HG03064 (cell line): ENCODE measurements around the gene RASGRF2.

Experiments used
- ATAC-seq: cut with Tn5 transposase; IDR thresholded peaks from one replicate; pipeline ENCODE4 v1.9.1; 2021; ENCODE audit warnings: low read depth; ENCODE audit not compliant: unreplicated experiment

RASGRF2 gene

DNA sequence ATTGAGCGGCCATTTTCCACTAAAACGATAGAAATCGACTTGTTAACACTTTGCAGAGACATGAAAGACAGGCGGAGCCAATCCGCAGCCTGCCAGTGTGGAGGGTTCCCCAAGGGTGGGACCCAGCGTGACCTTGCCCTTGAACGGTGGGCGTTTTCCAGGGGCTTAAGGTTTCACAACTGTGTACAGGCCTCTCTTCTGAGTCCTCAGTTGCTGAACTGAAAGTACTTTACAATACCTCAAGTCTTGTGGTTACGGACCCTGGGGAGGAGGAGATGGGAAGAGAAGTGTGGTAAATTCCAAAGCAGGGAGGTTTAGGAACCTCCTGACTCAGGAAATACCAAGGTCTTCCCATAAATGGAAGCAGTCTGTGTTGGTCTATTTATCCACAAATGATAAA lies 204.8 kb downstream of the RASGRF2 start:
- ATAC-seq: no peak

DNA sequence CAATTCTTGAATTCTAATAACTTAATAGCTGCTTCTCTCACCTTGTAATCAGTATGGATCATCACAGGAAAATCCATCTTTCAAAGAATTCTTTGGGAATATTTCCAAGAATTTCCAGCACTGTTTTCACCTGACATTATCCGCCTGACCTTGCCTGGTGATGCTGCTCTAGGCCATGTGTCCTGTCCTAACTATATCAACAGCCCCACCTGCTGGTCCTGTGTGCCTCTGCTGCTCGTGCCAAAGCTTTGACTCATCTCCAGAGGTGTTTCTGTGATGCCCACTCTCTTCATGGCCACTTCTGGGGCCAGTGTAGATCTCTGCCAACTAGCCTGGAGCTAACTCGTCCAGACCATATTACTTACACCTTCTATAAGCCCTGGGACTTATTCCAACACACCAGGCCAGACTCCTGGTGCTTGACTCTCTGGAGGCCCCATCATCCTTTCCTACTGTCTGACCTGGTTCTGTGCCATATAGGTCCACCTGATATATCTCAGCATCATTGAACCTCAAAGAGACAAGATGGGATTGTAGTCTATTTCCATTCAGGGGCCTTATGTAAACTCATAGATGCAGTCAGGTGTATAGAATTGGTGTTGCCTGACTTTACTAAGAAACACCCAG lies 205.4 kb downstream of the RASGRF2 start:
- ATAC-seq: no peak

DNA sequence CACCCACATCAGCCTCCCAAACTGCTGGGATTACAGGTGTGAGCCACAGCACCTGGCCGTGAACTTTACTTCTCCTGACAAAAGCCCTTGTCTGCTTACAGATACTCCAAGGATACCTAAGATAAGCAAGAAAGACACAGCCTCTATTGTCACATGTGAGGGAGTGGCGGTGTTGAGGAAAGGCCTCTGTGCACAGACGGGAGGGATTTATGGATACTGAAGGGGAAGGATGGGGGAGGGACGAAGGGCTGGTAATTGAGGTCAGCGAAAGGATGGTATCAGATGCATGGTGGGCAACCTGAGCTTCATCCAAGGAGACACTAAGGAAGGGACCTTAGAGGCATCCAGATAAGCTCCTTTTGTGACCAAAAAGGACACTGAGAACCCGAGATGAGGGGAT lies 206.3 kb downstream of the RASGRF2 start:
- no peak for ATAC-seq

DNA sequence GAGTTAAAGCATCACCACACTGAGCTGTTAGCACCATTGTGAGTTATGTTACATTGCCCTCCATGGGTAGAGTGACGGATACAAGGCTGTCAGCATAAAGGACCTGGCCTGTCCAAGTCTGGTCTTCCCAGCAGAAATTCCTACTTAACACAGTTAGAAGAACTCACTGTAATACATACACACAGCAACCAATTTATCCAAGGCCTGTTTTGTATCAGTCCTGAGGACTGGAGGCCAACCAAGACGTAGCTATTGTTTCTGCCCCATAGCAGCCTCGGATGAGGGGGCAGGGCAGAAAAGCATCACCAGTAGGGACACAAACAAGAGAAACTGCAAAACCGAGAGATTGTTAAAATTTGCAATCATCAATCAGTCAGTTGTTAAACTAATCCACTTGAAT lies 206.9 kb downstream of the RASGRF2 start:
- no peak for ATAC-seq

DNA sequence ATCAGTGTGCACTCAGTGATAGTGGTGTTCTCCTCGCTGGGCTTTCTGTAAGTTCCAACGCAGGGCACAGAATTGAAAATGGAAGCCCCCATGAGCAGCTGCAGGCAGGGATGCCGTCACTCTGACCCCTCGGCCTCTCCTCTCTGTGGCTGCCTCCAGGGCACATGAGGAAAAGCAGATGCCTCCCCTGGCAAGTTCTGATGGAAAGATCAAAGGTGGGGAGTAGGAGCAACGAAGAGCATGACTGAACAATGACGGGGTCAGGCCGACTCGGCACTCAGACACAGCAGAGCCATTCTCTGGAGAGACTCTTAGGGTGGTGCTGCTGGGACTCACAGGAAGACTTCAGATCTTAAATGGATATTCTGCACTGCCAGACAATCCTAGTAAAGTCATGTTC lies 207.4 kb downstream of the RASGRF2 start:
- no peak for ATAC-seq

DNA sequence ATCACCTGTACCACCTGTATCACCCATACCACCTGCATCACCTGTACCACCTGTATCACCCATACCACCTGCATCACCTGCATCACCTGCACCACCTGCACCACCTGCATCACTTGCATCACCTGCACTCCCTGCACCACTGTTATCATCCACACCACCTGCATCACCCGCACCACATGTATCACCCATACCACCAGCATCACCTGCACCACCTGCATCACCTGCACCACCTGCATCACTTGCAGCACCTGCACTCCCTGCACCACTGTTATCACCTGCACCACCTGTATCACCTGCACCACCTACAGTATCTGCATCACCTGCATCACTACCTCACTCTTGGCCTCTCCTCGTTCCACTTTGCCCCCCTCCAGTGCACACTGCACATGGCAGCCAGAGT lies 209.8 kb downstream of the RASGRF2 start:
- no peak for ATAC-seq

DNA sequence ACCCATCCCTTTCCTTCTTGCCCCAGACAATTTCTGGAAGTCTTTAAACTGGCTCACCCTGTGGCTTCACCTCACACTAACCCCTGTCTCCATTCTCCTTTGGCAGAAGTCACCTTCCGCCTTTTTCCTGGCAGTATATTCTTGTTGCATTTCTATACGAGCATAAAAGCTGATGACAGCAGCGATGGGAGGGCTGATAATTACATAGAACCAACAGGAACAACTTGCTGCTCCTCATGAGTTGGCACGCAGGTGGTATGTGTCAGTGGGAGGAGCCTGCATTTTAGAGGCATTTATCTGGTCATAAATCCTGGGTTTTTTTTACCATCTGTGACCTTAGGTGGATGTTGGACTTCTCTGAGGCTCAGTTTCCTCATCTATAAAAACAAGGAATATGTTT lies 211.6 kb downstream of the RASGRF2 start:
- ATAC-seq: no peak

DNA sequence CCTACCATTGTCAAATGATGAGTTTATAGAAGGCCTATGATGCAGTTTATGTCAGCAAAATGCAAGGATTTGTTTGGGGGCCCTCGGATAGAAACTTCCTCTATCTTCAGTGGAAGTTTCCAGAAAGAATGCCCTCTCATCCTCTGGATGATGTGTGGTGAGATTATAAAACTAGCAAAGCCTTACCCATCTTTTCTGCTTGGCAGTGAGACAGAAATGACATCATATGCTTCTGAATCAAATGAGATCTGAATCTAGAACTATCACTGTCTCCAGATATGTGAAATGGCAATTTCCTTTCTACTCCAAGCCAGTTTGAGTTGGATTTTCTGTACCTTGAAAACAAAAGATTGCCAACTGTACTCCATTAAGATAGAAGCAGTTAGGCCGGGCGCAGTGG lies 212.5 kb downstream of the RASGRF2 start:
- ATAC-seq: no peak

DNA sequence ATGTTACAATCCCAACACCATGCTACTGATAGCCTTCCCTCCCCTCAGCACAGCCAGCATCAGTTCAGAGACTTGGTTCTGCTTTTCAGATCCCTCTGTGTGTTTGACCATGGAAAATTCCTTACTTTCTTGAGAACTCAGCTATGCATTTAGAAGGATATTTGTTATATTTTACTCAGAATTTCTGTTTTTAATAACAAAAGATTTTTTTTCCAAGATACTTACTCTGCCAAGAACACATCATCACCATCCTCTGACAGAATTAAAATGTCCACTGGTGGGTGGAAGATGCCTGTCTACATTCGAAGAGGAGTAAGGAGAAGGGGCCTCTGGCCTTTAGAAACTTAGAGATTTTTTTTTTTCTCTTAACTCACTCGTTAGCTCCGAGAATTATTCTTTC lies 216.9 kb downstream of the RASGRF2 start:
- ATAC-seq: no peak

DNA sequence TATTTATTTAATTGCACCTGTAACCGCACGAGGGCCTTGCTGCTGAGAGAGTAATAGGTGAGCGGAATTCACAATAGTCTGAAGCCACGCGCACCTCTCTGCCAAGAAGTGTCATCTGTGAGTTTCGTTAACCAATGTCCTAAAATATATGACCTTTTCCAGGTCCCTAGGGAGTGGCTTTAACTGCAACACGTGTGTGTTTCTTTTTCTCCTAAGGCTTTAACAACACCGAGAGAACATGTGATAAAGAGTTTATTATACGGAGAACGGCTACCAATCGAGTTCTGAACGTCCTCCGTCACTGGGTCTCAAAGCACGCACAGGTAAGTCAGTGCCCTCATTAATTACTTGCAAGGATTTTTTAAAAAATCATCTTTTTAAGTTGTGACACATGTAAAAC lies 219.8 kb downstream of the RASGRF2 start:
- ATAC-seq: no peak

DNA sequence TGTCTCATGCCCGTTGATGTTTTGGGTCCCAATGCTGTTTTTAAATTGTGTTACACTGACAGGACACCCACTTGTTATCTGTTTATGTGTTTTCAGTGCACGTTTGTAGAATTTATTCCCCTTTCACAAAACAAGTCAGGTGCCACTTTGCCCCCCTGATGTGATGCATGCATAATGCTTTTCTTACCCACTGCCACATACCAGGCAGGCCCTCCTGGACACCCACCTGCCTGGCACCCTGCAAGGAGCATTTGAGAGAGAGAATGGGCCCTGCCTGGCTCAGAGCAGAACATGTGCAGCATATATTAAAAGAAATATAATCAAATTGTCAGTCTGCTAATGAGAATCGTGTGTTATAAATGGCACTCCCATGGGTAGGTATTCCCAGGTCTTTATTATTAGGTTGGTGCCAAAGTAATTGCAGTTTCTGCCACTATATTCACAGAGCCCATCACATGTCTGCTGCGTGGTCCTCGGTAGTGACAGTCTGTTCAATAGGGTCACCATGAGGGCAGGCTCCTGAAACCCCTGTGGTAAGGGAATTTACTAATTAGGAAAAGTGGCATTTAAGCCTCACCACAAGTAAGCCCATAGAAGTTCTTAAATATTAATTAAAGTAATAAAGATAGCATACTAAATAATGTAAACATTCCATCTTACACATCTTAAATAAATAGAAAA lies 220.8 kb downstream of the RASGRF2 start:
- ATAC-seq: no peak

DNA sequence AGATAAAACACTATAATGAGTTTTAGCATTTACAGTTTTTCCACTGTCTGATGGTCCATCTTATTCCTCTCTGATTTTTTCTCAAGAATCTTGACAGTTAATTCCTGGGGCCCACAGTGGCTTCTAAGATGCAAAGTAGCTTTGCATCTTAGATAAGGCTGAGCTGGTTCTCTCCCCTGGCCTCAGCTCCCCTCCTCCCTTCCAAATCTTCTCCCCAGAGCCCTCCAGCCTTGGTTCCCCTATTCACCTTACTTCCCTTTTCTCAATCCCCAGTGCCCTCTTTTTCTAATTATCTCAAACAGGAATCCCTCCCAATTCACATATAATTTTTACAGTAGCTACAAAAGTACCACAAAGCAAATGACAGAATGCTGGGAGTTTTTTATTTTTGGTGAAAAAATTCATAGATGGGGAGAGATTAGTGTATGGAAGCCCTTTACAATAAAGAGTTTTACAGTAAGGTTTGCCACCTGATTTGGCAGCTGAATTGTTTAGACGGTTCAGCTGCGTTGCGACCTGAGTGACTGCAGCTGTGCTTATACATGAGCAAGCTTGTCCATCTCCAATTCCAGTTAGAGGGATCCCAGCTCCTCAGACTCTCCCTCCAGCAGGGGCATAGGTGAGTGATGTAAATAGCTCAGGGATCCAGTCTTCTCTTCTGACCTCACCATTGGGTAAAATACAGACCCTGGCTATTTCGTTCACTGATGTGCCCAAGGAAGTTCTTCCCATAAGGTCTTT lies 221.6 kb downstream of the RASGRF2 start:
- no peak for ATAC-seq

DNA sequence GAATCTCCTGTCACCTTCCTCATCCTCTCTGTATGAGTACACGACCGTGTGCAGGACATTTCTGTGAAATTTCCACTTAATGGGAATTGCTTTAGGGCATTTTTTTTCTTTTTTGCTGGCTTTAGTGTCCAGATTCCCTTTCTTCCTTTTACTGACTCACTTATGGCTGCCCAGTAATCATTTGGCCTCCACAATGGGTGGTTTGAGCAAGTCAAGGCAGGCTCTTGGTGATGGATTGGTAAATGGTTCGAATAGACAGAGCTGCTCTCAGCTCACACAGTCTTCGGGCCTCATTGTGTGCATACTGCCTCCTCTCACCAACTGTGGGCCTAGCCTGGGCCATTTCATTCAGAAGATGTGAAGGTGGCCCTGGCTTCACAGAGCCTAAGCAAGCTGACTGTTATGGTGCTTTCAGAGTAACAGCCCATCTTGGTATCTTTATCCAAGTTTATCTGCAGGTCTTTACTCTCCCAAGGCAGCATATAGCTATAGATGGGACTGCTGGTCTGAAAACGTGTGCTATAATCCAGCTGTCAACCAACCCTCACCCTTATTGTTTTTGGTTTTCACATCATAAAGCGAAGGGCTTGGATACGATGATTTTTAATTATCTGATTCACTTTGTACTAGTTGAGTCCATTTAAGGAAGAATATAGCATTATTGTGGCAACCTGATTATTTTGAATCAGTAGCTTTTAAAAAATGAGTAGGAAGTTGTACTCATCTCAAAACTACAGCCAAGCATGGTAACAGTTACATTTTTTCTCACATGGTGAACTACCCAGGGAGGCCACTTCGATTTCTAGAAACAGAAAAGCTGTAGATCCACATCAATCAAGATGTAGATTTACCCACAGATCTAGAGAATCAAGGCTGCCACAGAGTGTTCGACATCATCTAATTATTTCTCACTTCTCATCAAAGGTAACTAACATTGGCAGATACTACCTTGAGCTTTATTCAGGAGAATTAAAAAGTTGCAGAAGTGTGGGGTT lies 222.5 kb downstream of the RASGRF2 start:
- no peak for ATAC-seq

DNA sequence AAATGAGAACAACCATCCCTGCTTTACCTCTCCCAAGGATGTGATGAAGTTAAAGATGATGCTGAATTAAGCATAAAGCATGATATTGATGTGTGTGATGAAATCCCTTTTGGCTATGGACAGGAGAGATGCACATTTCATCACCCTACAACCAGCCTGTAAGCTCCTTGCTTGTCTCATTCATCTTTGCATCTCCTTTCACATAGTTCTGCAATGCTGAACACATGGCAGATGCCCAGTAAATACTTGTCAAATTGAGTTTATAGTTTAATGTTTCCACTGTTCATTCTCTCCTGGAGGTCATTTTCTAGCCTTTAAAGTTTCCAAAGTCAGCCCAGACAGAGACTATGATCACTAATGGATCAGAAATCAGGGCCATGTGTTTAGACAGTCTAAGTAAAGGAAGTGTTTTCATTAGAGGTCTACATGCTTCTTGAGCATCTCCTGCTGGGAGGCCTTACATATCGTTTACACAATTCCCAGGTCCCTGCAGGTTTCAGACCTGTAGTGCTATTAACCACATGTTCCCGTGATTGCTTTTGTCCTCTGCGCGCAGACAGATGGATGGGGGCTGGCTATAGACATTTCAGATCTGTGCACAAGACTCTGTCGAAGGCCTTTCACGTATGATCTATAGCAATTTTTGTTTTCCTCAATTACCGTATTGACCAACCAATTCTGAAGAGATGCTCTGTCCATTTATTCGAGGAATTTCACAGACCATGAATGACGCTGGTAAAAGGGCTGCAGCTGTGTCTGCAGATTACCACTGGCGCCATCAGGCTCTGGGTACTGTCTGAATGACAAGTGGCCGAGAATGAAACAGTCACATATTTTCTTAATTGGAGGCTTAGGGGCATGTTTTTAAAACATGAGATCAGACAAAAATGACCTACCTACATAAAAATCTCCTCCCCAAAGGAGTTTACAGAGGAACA lies 223.9 kb downstream of the RASGRF2 start:
- ATAC-seq: no peak

DNA sequence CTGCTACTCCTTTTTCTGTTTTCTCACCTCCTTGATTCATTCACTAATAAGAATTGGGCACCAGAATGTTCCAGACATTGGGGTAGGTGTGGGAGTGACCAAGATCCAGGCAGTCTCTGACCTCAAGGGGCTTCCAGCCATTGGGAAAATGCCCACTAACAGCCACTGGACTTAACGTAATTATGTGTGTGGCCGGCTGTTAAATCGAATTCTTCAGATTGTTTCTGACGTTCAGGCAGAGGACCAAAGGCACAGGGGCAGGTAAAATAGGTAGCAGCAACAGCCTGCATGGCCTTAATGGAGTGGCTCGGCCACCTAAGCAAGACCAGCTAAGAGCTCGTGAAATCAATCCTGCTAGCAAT lies 224.6 kb downstream of the RASGRF2 start:
- ATAC-seq: no peak

DNA sequence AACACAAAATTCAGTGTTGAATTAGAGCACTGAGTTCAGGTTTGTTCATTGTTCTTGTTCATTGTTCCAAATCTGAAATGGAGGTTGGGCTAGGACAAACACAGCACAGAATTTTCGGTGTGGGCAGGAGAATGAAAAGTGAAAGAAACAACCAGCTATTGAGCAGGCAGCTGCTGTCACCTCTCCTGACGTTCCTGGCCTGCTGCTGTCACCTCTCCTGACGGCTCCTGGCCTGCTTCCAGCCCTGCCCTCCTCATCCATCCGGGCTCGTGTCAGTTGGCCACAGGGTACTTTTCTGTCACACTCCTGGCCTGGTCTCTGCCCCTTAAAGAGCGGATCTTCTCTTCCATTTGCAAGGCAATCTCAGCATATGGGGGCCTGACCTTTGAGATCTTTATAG lies 227.7 kb downstream of the RASGRF2 start:
- no peak for ATAC-seq

DNA sequence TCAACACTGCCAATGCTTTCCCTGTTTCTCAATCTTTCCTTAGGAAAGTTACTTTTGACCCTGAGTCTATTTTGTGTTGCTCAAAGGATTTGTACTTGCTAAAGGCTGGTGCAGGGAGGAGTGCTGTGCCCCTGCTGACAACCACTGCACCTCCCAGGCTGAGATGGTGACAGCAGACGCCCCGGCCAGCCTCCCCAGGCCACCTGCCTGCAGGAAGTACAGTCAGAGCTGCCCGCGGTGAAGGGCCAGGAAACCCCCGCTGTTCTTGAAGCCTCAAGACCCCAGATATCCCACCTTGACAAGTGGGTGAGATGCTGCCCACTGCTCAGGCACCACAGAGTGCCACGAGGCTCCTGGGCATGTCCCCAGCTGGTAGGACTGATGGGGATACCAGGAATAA lies 228.8 kb downstream of the RASGRF2 start:
- ATAC-seq: no peak

DNA sequence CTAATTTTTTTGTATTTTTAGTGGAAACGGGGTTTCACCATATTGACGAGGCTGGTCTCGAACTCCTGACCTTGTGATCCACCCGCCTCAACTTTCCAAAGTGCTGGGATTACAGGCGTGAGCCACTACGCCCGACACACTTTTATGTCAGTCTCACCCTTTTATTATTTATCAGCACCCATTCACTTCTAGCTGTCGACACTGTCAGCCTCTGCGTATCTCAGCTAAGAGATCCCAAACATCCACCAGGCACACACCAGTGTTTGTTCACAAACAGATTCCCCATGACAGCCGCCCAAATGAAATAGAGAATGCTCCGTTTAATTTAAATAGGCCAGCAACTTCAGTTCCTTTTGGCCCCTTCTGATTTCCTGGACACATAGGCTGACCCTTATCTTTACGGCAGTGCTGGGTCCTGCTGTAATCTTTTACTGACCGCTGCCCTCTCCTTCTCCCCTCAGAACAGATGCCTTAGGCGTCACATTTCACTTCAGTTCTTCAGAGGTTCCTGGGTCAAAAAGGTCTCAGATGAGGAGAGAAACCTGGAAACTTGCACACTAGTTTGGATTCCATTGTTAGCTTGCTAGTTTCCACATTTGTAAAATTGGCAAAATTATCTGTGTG lies 229.8 kb downstream of the RASGRF2 start:
- no peak for ATAC-seq

DNA sequence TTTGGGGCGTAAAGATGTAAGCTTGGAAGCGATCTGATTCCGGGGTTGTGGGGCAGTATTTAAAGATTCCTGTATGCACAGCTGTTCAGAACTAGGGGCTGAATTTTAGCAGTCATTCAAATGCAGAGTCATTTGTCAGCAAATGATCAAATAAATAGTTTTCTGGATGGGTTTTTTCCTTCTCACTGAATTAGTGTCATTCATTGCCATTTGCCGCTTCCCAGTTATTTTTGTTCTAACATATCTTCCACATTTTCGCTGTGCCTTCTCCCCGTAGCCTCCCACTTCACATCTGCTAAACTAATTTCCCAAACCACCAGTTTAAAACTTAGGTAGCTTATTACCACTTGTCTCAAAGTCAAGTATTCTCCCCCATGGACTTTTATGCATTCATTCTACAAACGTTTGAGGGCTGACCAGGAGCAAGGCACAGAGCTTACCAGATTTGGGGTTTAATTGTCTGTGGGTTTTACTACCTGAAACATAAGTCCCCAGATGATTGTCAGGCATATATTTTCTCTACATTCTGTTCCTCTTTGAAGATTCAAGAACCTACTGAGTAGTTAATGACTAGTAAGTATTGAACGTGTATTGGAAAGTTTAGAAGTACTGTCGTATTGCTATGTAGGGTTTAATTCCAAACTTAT lies 231.7 kb downstream of the RASGRF2 start:
- no peak for ATAC-seq
